ENCODE data around the gene NAV3. TPM values are rescaled to one million over a fixed set of nuclear protein-coding genes. Genes with fewer than 3 reads are reported as not detected.

NAV3 gene
- total RNA-seq, 1 experiment from 2014 or later, result 2.5 TPM

- no peak overlapping the region for H3K27ac ChIP-seq (ENCODE audit: low read length)
- no peaks in the 10 kb centered on the region for H3K36me3 ChIP-seq (ENCODE audit: control insufficient read depth, insufficient read depth, low read length)
- in situ Hi-C loops (cut with HindIII; ENCODE audit: low pct_unique_long_range_greater_than_20kb, low sequenced_read_pairs), result no loop called here
- no peak for TF ChIP-seq CTCF (IDR thresholded peaks at IDR 0.05)
- no peak for TF ChIP-seq REST (IDR thresholded peaks at IDR 0.05; ENCODE audit: insufficient read depth in 1 of 2, low read depth in 2 of 2, low read length in 1 of 2)
- no peak for TF ChIP-seq POLR2AphosphoS5 (IDR thresholded peaks at IDR 0.05; ENCODE audit: low read depth, low read length)
- TF ChIP-seq SIN3A (IDR thresholded peaks at IDR 0.05; ENCODE audit: borderline replicate concordance, insufficient read depth, low read depth, low read length), result no peak
- no peak for TF ChIP-seq TCF7L2 (IDR thresholded peaks at IDR 0.05; ENCODE audit: low read depth, low read length)
- no peak overlapping the region for H3K4me3 ChIP-seq (ENCODE audit: low read depth in 2 of 2, low read length in 2 of 2)
- no TSS peak for BruUV-seq (replicated peaks)
- ChIA-PET CTCF (no interaction called here), POLR2A (no interaction called here)
- intact Hi-C loops (cut with micrococcal nuclease; ENCODE audit: unreplicated experiment), result no loop called here
- H3K9me3 ChIP-seq (ENCODE audit: control insufficient read depth, insufficient read depth, low read depth, low read length), result no peaks in the 10 kb centered on the region
- no peak for ATAC-seq
- DNase-seq (ENCODE audit: low read depth, low spot score), result no peak
- no peaks in the 10 kb centered on the region for H3K27me3 ChIP-seq (ENCODE audit: control insufficient read depth, insufficient read depth, low read length)
- no peaks in the 10 kb centered on the region for H3K4me1 ChIP-seq (ENCODE audit: control insufficient read depth, insufficient read depth, low read length)
Measured at GRCh38 chr12:77998236-77998786, 167.6 kb downstream of the NAV3 start.

- no peak for TF ChIP-seq SIN3A (IDR thresholded peaks at IDR 0.05; ENCODE audit: borderline replicate concordance, insufficient read depth, low read depth, low read length)
- no peak for TF ChIP-seq REST (IDR thresholded peaks at IDR 0.05; ENCODE audit: insufficient read depth in 1 of 2, low read depth in 2 of 2, low read length in 1 of 2)
- TF ChIP-seq TCF7L2 (IDR thresholded peaks at IDR 0.05; ENCODE audit: low read depth, low read length), result no peak
- TF ChIP-seq POLR2AphosphoS5 (IDR thresholded peaks at IDR 0.05; ENCODE audit: low read depth, low read length), result no peak
- TF ChIP-seq CTCF (IDR thresholded peaks at IDR 0.05), result no peak
- no peak overlapping the region for H3K4me3 ChIP-seq (ENCODE audit: low read depth in 2 of 2, low read length in 2 of 2)
- ChIA-PET POLR2A (no interaction called here), CTCF (no interaction called here)
- no peaks in the 10 kb centered on the region for H3K27me3 ChIP-seq (ENCODE audit: control insufficient read depth, insufficient read depth, low read length)
- H3K36me3 ChIP-seq (ENCODE audit: control insufficient read depth, insufficient read depth, low read length), result no peaks in the 10 kb centered on the region
- intact Hi-C loops (cut with micrococcal nuclease; ENCODE audit: unreplicated experiment) (no loop called here), in situ Hi-C loops (cut with HindIII; ENCODE audit: low pct_unique_long_range_greater_than_20kb, low sequenced_read_pairs) (no loop called here)
- no peak for ATAC-seq
- no peak for DNase-seq (ENCODE audit: low read depth, low spot score)
- no peaks in the 10 kb centered on the region for H3K9me3 ChIP-seq (ENCODE audit: control insufficient read depth, insufficient read depth, low read depth, low read length)
- no TSS peak for BruUV-seq (replicated peaks)
- no peaks in the 10 kb centered on the region for H3K4me1 ChIP-seq (ENCODE audit: control insufficient read depth, insufficient read depth, low read length)
- H3K27ac ChIP-seq (ENCODE audit: low read length), result no peak overlapping the region
Measured at GRCh38 chr12:77999074-77999715, 168.5 kb downstream of the NAV3 start.
